GM21367 (cell line): ENCODE data around the gene SIRT3.
"Not testable (repeated sequence)": the region's sequence is repeated elsewhere in the genome, so short reads cannot be mapped to it uniquely, and the experiment has no call there.

ENCODE experiments used
- ATAC-seq: cut with Tn5 transposase; IDR thresholded peaks from one replicate; pipeline ENCODE4 v1.9.1; 2021; ENCODE audit not compliant: unreplicated experiment

The SIRT3 gene

DNA sequence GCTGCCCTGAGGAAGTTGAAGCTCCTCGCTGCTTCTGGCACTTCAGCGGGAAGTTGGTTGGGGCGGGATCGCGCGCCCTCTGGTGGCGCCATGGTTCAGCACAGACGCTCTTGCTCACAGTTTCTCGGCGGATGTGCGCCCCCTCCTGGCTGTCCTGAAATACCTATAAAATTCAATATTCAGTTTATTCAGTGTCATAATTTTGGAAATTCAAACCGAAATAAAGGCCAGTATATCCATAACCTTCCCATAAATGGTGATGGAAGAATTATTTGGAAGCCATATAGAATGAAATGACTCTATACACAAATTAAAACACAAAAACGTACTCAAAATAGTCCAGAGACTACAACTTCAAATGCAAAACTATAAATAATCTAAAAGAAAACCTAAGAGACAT, 55.9 kb downstream of the SIRT3 start:
- not testable (repeated sequence) for ATAC-seq
